PC-9 (cell line): ENCODE data around the gene HYCC2.

Source experiments
- EZH2 ChIP-seq: fragments of 200-600 bp; sonication (generic); IDR thresholded peaks from 2 replicates; pipeline ENCODE4 v1.8.0; 2017; ENCODE audit warnings: antibody characterized with exemption, low read depth
- TF ChIP-seq, protein P1 (sequence below): fragments of 200-600 bp; sonication (generic); conservative IDR thresholded peaks from 2 replicates; pipeline ENCODE4 v1.6.1; 2017; ENCODE audit warnings: mixed run types, antibody characterized with exemption, mild to moderate bottlenecking, moderate library complexity

DNA sequence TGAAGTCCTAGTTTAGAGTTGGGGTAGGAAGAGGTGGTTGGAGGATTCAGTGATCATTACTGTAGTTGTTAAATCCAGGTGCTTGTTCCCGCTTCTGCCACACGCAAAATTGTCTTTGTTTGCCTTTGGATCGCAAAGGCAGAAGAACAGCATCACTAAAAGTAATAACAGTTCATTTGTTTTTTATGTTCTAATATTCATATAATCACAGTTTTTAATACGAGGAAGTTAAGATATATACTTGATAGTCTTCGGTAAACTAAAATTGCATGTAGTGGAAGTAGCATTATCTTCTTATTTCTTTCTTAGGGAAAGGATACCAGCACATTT, 695 bp upstream of the HYCC2 start:
- TF ChIP-seq, protein P1, sequence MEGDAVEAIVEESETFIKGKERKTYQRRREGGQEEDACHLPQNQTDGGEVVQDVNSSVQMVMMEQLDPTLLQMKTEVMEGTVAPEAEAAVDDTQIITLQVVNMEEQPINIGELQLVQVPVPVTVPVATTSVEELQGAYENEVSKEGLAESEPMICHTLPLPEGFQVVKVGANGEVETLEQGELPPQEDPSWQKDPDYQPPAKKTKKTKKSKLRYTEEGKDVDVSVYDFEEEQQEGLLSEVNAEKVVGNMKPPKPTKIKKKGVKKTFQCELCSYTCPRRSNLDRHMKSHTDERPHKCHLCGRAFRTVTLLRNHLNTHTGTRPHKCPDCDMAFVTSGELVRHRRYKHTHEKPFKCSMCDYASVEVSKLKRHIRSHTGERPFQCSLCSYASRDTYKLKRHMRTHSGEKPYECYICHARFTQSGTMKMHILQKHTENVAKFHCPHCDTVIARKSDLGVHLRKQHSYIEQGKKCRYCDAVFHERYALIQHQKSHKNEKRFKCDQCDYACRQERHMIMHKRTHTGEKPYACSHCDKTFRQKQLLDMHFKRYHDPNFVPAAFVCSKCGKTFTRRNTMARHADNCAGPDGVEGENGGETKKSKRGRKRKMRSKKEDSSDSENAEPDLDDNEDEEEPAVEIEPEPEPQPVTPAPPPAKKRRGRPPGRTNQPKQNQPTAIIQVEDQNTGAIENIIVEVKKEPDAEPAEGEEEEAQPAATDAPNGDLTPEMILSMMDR, result no peak
- TF ChIP-seq EZH2, result no peak
